Measurements from ENCODE around the gene ARHGDIB.

The ARHGDIB gene

DNA sequence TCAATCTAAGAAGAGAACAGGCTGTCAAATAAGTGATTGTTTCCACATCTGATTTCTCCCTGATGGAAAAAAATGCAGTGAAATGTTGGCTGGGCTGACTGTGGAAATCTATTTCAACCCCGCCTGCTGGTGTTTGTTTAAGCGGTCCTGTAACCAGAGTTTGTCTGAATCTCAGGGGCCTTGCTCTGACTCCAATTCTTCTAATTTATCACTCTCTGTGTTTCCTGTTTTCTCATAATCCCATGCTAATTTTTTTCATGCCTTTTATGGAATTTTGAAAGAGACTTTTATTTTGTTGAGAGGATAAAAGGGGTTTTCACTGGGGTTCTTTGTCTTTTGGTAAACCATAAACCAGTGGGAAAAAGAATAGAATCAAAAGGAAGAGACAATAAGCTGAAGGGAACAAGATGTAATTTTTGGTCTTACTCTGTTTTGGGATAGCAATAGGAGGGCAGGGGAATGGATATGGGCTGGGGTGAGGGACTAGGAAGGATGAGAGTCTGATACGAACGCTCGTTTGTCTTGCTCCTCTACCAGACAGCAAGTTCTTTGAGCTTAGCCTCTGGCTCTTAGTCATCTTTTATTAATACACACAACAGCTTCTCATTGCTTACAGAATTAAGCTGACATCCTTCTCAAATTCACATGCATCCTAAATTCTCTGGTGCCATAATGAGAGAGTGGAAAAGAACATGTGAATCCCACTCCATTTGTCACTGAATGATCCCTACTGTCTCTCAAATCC lies 67.7 kb downstream of the ARHGDIB start:
- DNase-seq (ENCODE audit: low spot score): no peak

DNA sequence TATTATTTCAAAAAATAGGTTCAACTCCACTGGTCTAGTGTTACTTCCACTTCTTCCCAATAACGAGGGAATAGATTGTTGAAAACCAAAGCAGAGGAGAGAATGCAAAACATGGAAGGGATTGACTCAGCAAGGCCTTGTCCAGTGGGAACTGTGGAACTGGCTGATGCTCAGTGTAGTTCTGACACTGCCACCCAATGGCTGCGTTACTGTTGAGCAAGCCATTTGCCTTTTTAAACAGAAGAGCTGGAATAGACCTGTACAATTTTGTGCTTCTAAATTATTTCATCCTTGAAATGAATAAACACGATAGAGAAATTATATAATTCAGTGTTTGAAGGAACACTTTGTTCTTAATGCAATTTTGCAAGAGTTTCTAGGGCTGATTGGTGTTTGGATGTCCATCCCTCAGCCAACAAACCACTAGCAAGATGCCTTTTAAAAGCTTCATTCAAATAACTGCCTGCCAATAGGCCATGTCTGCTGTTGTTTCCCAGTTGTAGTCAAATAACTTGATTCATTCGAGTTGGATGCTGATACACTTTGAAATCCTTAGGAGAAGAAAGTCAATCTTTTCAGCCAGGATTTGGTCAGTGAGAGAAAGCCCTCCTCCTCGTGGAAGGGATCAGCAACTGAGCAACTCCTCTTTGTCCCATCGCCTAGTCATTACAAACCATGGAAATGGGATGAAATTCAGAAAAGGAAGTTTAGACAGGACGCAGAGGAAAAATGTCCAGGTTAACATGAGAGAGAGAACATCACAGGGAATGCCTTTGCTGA lies 68.5 kb downstream of the ARHGDIB start:
- no peak for DNase-seq (ENCODE audit: low spot score)

Data from HuH-7 (cell line).